GM19023 (cell line): ENCODE data around the gene NCAPG.
"Not testable (repeated sequence)": the region's sequence is repeated elsewhere in the genome, so short reads cannot be mapped to it uniquely, and the experiment has no call there.

Experiments
- ATAC-seq: cut with Tn5 transposase; IDR thresholded peaks from one replicate; pipeline ENCODE4 v1.9.1; 2021; ENCODE audit warnings: mild to moderate bottlenecking, moderate library complexity; ENCODE audit not compliant: unreplicated experiment

The NCAPG gene

DNA sequence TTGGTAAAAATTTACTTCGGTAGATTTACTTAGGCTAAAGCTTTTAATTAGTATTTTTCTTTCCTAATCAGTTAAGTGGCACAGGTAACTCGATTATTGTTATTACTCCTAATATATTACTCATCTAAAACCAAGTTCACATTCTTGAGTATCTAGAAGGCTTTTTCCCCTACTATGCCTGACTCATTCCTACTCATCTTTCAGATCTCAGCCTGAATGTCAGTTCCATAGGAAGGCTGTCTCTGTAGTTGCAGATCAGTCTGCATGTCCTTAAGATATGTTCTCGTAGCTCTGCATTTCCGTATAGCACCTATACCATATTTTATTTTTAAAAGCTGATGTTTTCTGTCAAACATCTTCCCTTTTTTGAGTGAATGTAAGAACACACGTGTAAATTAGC is 23.5 kb upstream of the NCAPG start:
- no peak for ATAC-seq

DNA sequence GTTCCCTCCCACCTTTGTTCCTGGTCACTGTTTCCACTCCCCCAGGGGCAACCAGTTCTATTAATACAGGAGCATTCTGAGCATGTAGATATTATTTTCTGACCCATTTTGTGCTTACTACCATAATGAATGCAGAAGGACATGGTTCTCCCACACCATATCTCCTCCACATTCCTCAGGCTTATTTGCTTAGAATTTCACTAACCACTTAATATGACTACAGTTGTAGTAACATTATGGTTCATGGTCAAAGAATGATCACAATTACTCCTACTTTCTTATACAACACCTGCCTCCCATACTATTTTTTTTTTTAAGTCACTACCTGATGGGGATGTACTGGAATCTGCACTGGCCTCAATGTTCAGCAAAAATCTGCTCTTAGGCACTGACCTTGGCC is 21.8 kb upstream of the NCAPG start:
- ATAC-seq, result no peak

DNA sequence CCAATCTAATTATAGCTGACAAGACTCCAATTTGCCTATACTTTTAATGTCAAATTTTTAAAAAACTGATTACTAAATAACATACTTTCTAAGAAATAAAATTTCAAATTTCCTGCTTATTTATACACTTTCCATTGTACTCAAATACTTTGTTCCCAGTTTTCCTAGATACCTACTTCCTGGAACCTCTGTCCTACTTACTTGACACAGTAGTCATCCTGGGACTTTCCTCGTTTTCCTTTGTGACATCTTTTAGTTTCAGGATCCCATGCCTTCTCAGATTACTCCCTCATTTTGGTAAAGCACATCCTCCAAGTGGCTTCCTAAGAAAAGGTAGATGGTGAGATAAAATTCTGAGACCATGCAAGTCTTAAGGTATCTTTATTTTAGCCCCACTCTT is 16.0 kb upstream of the NCAPG start:
- no peak for ATAC-seq

DNA sequence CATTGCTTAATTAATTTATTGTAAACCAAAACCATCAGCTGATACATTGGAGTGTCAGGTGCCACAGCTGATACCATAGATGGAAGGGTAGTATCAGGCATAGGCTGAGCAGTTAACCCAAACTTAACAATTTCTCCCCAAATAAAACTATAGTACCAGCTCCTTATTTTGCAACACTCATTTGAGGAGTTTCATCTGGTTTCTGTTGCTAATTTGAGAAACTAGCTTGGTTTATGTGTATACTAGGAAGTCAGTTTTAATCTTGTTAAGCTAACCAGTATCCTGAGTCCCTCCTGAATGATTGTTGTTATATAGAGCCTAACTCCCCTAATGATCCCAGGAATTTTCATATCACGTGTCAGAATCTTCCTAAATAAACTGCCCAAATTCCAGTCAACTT is 13.0 kb upstream of the NCAPG start:
- ATAC-seq, result no peak

GRCh38 chr4:17805580-17806155 is 5.1 kb upstream of the NCAPG start:
- ATAC-seq, result no peak

DNA sequence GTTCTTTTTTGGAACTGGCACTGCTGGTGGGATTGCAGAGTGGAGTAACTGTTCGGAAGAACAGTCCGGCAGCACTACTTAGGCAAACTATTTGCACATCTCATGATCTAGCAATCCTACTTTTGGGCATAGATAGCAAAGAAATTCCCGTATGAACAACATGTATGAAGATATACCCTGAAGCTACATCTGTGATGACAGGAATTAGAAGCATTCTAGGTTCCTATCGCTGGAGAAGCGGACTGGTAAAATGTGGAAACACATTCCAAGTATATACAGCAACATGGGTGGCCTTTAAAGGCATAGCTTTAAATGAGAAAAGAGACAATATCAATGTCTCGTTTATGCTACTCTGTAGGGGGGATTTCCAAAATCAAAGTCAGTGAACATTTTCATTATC is 3.3 kb upstream of the NCAPG start:
- no peak for ATAC-seq

- ATAC-seq, result no peak
Measured at GRCh38 chr4:17809667-17810066, 1.1 kb upstream of the NCAPG start.

DNA sequence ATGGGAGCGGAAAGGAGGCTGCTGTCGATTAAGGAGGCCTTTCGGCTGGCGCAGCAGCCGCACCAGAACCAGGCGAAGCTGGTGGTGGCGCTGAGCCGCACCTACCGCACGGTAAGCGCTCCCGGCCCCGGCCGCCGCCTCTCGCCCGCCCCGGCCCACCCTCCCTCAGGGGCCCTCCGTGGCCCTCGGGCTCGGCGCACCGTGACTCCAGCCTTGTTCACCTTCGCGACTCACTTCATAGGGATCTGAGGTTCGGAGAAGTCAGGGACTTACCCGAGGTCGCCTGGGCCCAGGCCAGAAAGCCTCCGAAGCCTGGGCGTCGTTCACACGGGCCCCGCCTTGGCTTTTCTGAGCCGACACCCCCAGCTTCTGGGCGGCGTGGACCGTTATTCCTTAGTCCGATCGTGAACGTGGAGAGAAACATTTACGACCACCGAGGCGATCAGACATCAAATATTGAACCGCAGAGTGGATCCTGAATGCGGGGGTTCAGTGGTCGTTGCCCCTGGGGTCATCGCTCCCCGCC is 362 bp downstream of the NCAPG start:
- peak; percentile 34 for ATAC-seq

- no peak for ATAC-seq
Measured at GRCh38 chr4:17812125-17812524, 1.3 kb downstream of the NCAPG start.

- no peak for ATAC-seq
Measured at GRCh38 chr4:17812801-17813200, 2.0 kb downstream of the NCAPG start.

DNA sequence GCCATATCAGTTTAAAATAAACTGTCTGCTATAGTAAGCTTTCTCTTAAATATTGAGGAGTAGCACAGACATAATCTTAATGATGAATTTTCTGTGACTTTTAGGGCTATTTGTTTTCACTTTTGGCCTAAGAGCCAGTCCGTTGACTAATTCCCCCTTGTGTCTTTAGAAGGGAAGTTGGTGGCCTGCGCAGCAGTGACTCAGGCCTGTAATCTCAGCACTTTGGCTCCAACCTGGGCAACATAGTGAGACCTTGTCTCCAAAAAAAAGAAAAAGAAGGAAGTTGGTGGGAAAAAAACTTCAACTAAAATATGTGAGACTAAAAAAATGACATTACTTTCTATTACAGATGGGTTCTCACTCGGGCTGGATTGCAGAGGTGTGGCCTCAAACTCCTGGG is 3.4 kb downstream of the NCAPG start:
- ATAC-seq, result no peak

DNA sequence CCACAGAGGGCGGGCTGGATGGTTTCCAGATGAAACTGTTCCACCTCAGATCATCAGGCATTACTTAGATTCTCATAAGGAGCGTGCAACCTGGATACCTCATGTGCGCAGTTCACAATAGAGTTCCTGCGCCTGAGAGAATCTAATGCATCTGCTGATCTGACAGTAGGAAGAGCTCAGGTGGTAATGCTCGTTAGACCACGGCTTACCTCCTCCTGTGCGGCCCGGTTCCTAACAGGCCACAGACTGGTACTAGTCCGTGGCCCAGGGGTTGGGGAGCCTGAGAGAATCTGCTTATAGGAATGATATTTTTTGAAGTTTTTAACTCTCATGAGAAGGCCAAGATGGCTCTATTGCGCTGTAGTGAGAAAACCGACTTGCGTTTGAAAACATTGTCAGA is 5.4 kb downstream of the NCAPG start:
- no peak for ATAC-seq

GRCh38 chr4:17817027-17817426 is 6.2 kb downstream of the NCAPG start:
- peak; percentile 73 for ATAC-seq

DNA sequence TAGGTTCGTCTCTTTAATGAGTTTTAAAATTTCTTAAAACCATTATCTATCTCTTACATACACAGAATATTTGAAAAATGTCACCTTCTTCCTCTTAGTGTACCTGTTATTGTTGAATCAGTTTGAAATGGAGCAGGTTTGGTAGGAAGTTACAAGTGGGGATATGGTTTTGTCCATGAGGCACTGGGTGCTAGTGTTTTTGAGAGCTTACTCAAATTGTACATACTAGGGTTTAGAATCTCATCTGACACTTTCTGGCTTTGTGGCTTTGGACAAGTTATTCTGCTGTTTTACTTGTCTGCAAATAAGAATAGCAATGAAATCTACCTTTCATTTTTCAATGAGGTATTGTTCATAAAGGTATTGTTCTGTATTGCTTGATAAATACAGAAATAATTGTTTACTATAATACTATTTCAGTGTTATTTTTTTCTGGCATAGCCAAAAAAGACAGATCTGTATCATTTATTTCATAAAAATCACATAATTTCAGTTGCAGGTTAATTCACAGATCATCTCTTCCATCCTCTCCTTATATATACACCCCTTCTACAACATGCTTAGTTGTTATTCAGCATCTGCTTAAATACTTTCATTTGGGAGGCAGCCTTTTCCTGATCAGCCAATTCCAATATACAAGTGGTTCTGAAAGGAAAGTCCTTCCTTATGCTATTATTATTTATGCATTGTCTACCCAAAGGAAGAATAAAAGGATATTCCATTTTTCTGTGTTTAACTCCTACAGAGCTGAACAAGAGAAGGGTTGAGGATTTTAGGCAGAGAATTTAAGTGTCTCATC is 13.3 kb downstream of the NCAPG start:
- ATAC-seq, result no peak

GRCh38 chr4:17846266-17846665 is 35.5 kb downstream of the NCAPG start:
- ATAC-seq, result no peak

GRCh38 chr4:17850295-17850694 is 39.5 kb downstream of the NCAPG start:
- not testable (repeated sequence) for ATAC-seq

DNA sequence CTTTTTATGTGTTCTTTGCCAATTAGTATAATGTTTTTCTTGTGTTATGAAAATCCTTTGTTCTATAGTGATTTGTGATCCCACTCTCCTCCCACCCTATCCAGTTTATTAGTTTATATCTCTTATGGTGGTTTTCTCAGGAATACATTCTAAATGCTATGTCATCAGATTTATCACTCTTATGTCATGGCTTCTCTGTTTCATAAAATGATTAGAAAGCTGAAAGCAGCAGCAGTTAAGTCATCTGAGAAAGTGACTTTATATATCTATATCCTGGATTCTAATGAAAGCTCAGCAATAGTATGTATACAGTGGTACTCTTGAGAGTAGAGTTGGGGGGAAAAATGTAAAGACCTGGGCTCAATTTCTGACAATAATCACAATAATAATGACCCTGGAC is 41.2 kb downstream of the NCAPG start:
- ATAC-seq, result no peak

GRCh38 chr4:17854036-17854435 is 43.3 kb downstream of the NCAPG start:
- no peak for ATAC-seq

GRCh38 chr4:17859793-17860406 is 49.1 kb downstream of the NCAPG start:
- no peak for ATAC-seq

GRCh38 chr4:17861906-17862305 is 51.1 kb downstream of the NCAPG start:
- ATAC-seq, result not testable (repeated sequence)

DNA sequence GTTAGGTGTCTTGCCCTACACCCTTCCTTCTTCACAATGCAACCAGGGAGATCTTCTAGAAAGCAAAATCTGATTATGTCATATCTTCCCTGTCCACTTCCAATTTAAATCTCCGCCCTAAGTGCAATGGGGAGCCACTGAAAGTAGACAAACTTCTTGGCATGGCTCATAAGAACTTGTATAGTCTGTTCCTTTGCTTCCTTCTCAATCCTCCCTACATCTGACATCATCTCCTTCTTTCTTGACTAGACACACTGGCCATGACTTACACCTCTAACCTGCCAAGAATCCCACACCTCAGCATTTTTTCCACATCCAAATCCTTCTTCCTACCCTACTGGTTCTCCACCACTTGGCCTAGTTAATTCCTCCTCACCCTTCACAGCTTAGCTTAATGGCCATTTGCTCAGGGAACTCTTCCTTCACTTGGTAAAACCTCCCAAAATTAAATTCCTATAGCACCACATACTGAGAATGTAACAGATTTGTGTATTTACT is 55.1 kb downstream of the NCAPG start:
- no peak for ATAC-seq

DNA sequence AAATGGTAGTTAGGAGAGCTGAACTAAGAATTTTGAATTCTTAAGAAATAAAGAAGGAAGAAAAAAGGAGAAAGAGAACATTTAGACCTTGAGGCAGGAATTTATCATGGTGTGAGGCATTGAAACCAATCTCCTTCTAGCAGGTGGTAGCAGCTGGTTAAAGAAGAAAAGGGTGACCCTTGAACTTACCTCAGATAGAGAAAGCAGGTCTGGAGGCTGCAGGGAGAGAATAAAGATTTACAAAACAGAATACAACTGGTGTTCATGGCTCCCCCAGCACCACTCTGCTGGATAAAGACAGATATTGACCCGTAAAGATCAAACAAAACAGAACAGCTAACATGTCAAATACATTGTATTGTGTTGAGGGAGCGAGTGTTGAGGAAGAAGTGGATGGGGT is 56.0 kb downstream of the NCAPG start:
- no peak for ATAC-seq
